AML-193 (cell line): ENCODE measurements around the gene AK9.
A peak's percentile ranks its signal among the peaks of the same experiment; 100 is the strongest.

Experiments used
- DNase-seq, 2 experiments: peaks; one replicate each; lab custom pipeline; 2025; lab: John Stamatoyannopoulos, UW

AK9 gene

GRCh38 chr6:109456710-109457561 is 234.1 kb downstream of the AK9 start:
- no peak for DNase-seq

- no peak for DNase-seq
Observed at GRCh38 chr6:109456111-109456583, 234.9 kb downstream of the AK9 start.

- peak; percentile 36 to 38 for DNase-seq
Observed at GRCh38 chr6:109455437-109456110, 235.4 kb downstream of the AK9 start, which contains the start of gene MICAL1. Gene MICAL1 (minus strand): TSS chr6:109455772. CDS start chr6:109454196, 1,576 bp downstream.

GRCh38 chr6:109454496-109455436 is 236.2 kb downstream of the AK9 start:
- peak; percentile 87 to 88 for DNase-seq

- DNase-seq, result no peak
Observed at GRCh38 chr6:109453594-109454495, 237.2 kb downstream of the AK9 start.

GRCh38 chr6:109453156-109453555 is 237.8 kb downstream of the AK9 start:
- DNase-seq, result no peak

GRCh38 chr6:109452181-109452580 is 238.8 kb downstream of the AK9 start:
- no peak for DNase-seq

GRCh38 chr6:109451376-109451775 is 239.6 kb downstream of the AK9 start:
- no peak for DNase-seq

GRCh38 chr6:109450801-109451200 is 240.2 kb downstream of the AK9 start:
- no peak for DNase-seq

GRCh38 chr6:109449795-109450673 is 241.0 kb downstream of the AK9 start:
- no peak for DNase-seq

GRCh38 chr6:109449064-109449794 is 241.8 kb downstream of the AK9 start:
- DNase-seq, result no peak

GRCh38 chr6:109448615-109449014 is 242.4 kb downstream of the AK9 start:
- DNase-seq, result no peak

- DNase-seq, result peak in 1 of 2 experiments; percentile 12
Observed at GRCh38 chr6:109447878-109448555, 243.0 kb downstream of the AK9 start.

GRCh38 chr6:109447087-109447486 is 243.9 kb downstream of the AK9 start:
- DNase-seq, result no peak

- DNase-seq, result no peak
Observed at GRCh38 chr6:109446541-109446940, 244.5 kb downstream of the AK9 start.

GRCh38 chr6:109446072-109446471 is 244.9 kb downstream of the AK9 start:
- no peak for DNase-seq

- no peak for DNase-seq
Observed at GRCh38 chr6:109445382-109445781, 245.6 kb downstream of the AK9 start.

GRCh38 chr6:109443425-109443950 is 247.5 kb downstream of the AK9 start:
- no peak for DNase-seq
